Mucosa of rectum (tissue), 2 donors: Measurements from ENCODE around the gene IER2.

Source experiments
- H3K27ac ChIP-seq, 2 donors: one replicate each; pipeline ENCODE4 v1.7.0; 2013; ENCODE audit warnings: inconsistent platforms in 2 of 2, low read depth in 2 of 2, low read length in 2 of 2
- H3K27me3 ChIP-seq, 2 donors: one replicate each; pipeline ENCODE4 v1.7.0; 2013; ENCODE audit warnings: low read length in 2 of 2; ENCODE audit not compliant: control insufficient read depth in 2 of 2, insufficient read depth in 2 of 2
- H3K36me3 ChIP-seq, 2 donors: one replicate each; pipeline ENCODE4 v1.7.0; 2013; ENCODE audit warnings: low read length in 2 of 2; ENCODE audit not compliant: control insufficient read depth in 2 of 2, insufficient read depth in 2 of 2
- H3K4me1 ChIP-seq, 2 donors: one replicate each; pipeline ENCODE4 v1.7.0; 2013; ENCODE audit warnings: low read length in 2 of 2, mild to moderate bottlenecking in 1 of 2; ENCODE audit not compliant: control insufficient read depth in 2 of 2, insufficient read depth in 2 of 2
- H3K4me3 ChIP-seq, 2 donors: one replicate each; pipeline ENCODE4 v1.7.0; 2013; ENCODE audit warnings: low read length in 2 of 2
- H3K9ac ChIP-seq, 2 donors: one replicate each; pipeline ENCODE4 v1.7.0; 2013; ENCODE audit warnings: low read length in 2 of 2, low read depth in 1 of 2, mild to moderate bottlenecking in 1 of 2
- H3K9me3 ChIP-seq, 2 donors: one replicate each; pipeline ENCODE4 v1.7.0; 2013; ENCODE audit warnings: low read length in 2 of 2; ENCODE audit not compliant: control insufficient read depth in 2 of 2
- donor health status: healthy.
- donor health status: Normal muscosa, but diverticular disease.

IER2 gene

DNA sequence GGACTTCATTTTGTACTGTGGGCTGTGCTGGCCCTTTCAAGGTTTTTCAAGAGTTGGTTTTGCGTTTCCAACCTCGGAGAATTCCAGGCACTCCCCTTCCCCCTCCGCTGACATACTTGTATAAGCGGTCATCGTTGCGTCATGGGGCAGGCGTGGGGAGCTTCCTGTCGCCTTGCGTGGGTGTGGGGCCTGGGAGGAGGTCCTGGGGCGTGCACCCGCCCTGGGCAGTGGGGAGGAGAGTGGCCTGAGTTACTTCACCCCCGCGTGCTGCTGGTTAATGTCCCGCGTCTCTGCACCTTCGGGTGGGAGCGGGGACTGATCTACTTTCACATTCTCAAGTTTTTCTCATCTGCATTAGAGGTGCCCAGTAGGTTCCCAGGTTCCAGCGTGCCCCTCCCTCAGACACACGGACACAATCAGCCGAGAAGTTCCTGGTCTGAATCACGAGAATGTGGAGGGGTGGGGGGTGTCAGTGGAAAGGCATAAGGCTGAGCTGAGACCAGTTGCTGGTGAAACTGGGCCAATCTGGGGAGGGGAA lies 4.1 kb downstream of the IER2 start:
- H3K27me3 ChIP-seq: no peaks in the 10 kb centered on the region
- peak overlapping the region; percentile 94 to 98 for H3K27ac ChIP-seq
- H3K9ac ChIP-seq: peak overlapping the region; percentile 97 to 99
- H3K36me3 ChIP-seq: no peaks in the 10 kb centered on the region
- no peaks in the 10 kb centered on the region for H3K9me3 ChIP-seq
- H3K4me1 ChIP-seq: peaks cover 23% of the 10 kb centered on the region in 2 donors
- peak overlapping the region; percentile 74 to 97 for H3K4me3 ChIP-seq

DNA sequence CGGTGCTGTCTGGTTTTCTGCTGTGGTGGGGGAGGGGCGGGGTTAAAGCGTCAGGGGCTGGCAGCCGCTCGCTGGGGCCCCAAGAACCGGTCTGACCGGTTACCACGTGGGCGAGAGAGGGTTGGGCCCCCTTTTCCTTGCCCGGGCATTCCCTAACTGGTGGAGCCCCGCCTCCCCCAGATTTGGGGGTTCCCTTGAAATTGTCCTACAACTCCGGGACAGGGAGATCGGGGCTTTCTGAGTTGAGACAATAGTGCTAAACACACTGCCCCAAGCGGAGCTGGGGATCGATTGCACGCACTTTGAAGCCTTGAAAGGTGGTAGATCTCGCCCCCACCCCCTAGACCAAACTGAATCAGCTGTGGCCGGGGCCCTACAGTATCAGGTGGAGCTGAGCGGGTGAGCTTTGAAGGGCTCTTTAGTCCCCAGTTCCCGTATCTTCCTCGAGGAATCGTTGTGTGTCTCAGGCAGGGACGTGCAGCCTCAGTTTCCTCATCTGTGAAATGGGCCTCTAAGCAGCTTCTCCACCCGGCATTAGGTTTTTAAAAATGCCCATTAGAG lies 4.8 kb downstream of the IER2 start:
- no peaks in the 10 kb centered on the region for H3K27me3 ChIP-seq
- H3K36me3 ChIP-seq: no peaks in the 10 kb centered on the region
- no peaks in the 10 kb centered on the region for H3K9me3 ChIP-seq
- H3K4me3 ChIP-seq: peak overlapping the region; percentile 74 to 97
- peaks cover 18 to 19% of the 10 kb centered on the region in 2 donors for H3K4me1 ChIP-seq
- peak overlapping the region; percentile 97 to 99 for H3K9ac ChIP-seq
- H3K27ac ChIP-seq: peak overlapping the region; percentile 94 to 98

DNA sequence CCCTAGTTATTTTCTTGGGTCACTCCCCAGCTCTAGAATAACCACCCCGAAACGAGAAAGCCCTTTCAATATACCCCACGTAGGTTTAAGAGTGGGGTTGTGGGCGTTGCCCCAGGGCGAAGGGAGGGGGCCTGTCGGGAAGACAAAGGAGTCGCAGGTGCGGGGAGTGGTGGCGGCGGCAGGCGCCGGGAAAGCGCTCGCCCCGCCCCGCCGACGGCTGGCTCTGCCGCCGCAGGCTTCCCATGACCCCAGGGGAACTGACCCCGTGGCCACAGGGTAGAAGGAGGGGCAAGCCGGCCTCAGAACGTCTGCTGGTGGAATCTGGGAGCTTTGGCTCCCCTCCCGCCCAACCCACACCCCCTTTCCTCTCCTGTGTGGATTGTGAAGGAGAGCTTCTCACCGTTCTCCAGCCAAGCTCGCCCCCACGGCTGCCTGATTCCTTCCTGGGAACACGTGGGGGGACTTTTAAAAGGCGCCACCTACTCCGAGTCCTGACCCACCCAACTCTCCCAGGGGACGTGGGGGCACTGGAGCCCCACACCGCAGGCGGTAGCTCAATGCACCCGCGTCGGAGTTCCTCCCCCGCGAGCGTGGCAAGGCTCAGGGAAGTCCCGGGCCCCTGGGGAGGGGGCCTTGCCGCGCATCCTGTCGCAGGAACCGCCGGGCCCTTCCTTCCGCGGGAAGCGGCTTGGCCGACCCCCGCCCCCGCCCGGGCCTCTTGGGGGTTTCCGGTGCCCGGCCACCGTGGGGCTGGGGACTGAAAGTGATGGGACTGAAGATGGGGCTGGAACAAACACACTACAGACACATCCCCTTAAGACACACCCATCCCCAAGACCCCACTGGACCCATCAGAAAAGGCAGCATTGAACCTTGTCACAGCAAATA lies 5.5 kb downstream of the IER2 start:
- peak overlapping the region; percentile 74 to 97 for H3K4me3 ChIP-seq
- no peaks in the 10 kb centered on the region for H3K36me3 ChIP-seq
- H3K9ac ChIP-seq: peak overlapping the region; percentile 97 to 99
- H3K27ac ChIP-seq: peak overlapping the region; percentile 94 to 98
- H3K27me3 ChIP-seq: no peaks in the 10 kb centered on the region
- H3K4me1 ChIP-seq: peaks cover 18 to 19% of the 10 kb centered on the region in 2 donors
- no peaks in the 10 kb centered on the region for H3K9me3 ChIP-seq

DNA sequence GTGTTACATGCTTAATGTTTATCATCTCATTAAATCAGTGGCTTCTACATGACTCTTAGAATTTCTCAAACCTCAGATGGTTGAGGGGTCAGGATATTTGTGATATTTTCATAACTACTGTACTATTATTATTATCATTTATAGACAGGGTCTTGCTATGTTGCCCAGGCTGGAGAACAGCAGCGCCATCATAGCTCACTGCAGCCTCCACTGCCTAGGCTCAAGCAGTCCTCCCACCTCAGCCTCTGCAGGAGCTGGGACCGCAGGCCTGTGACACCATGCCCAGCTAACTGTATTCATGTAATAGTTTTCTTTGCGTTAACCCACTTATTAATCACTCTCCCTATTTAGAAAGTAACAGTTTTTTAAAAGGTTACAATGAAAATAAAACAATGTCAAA lies 9.5 kb downstream of the IER2 start:
- no peak overlapping the region for H3K4me3 ChIP-seq
- H3K9me3 ChIP-seq: no peaks in the 10 kb centered on the region
- no peaks in the 10 kb centered on the region for H3K36me3 ChIP-seq
- no peaks in the 10 kb centered on the region for H3K27me3 ChIP-seq
- no peak overlapping the region for H3K27ac ChIP-seq
- H3K4me1 ChIP-seq: peaks cover 44 to 47% of the 10 kb centered on the region in 2 donors
- H3K9ac ChIP-seq: no peak overlapping the region

DNA sequence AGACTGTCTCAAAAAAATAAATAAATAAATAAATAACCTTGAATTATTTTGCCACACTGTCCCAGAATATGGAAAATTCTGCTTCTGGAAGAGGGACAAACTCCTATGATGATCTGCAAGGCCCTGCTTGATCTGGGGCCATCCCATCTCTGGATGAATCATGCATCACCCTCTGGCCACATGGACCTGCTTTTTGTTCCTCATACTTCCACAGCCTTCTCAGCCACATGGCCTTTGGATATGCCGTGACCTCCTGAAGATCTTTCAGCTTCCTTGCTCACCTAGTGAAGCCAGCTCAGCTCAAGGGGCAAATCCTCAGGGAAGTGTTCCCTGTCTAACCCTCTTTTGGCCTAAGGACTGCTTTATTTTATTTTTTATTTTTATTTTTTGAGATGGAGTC lies 10.3 kb downstream of the IER2 start:
- Histone ChIP-seq H3K4me3 (no peak overlapping the region), H3K9me3 (no peaks in the 10 kb centered on the region), H3K27ac (no peak overlapping the region), H3K9ac (no peak overlapping the region), H3K4me1 (peaks cover 42 to 48% of the 10 kb centered on the region in 2 donors), H3K36me3 (no peaks in the 10 kb centered on the region), H3K27me3 (no peaks in the 10 kb centered on the region)

DNA sequence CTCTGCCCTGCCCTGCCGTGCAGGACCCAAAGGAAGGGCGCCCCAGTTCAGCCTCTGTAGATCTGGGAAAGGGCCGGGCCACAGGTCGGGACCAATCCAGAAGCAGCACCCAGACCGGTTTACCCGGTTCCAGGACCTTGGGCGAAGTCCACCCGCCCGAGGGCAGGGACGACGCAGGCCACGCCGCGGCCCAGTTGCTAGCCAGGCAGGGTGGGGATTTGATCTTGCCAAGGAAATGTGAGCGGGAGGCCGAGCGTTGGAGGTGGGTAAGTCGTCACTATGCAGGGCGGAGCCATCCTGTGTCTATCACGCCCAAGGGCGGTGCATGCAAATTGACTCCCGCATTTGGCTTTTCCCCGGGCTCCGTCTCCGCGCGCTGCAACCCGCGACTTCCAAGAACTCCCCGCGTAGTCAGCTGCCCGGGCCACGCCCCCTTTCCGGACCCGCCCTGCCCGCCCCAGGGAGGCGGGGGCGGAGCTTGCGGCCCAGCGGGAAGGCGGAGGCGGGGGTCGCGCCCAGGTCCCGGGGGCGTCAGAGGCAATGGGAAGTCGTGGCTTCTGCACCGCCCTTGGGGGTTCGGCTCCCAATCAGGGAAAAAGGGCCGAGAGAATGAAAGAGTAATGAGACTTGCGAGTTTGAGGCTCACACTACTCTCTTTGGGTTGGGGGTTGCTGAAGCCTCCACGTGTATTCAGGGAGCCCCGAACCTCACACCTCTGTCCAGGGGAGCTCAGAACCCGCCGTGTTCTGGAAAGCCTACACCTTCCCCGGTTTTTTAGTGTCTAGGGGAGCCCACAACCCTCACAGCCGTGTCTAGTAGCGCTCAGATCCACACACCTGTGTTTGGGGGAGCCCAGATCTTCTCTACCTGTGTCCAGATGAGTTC lies 12.8 kb downstream of the IER2 start:
- Histone ChIP-seq H3K9me3 (no peaks in the 10 kb centered on the region), H3K36me3 (no peaks in the 10 kb centered on the region), H3K4me3 (peak overlapping the region; percentile 57 to 76), H3K4me1 (peaks cover 45 to 49% of the 10 kb centered on the region in 2 donors), H3K9ac (peak overlapping the region; percentile 86 to 88), H3K27me3 (no peaks in the 10 kb centered on the region), H3K27ac (peak overlapping the region; percentile 98 to 99)

DNA sequence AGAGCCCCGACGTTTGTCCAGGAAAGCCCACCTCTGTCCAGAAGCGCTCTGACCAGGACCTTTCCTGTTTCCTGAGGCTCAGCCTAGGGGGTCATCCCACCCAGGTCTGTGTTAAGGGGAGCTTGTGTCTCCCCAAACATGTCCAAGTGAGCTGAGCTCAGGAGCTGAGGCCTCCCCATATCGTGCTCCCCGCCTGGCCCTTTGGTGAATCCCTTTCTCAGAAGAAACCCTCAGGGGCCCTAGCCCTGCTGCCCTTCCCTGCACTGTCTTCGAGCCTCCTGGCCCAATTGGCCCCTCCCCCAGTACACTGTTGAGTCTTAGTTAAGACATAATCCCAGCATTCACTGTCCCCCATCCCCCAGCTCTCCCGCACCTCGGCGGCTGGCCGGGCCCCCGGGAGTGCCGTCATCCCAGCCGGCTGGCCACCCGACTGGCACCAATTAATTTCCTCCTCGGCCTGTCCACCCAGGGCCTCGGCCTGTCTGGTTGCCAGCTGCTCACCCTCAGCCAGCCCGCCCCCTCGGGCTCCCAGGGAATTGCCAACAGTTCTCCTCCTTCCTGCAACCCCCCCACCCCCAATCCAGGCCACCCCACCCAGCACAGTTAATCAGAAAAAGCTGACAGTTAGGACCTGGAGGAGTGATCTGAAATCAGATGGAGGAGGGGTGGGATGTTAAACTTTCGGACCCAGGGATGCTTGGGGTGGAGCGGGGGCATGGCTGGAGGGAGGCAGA lies 13.6 kb downstream of the IER2 start:
- Histone ChIP-seq H3K4me1 (peaks cover 52 to 56% of the 10 kb centered on the region in 2 donors), H3K36me3 (no peaks in the 10 kb centered on the region), H3K27me3 (no peaks in the 10 kb centered on the region), H3K4me3 (peak overlapping the region; percentile 57 to 76), H3K27ac (peak overlapping the region; percentile 98 to 99), H3K9ac (peak overlapping the region; percentile 86 to 88), H3K9me3 (no peaks in the 10 kb centered on the region)

DNA sequence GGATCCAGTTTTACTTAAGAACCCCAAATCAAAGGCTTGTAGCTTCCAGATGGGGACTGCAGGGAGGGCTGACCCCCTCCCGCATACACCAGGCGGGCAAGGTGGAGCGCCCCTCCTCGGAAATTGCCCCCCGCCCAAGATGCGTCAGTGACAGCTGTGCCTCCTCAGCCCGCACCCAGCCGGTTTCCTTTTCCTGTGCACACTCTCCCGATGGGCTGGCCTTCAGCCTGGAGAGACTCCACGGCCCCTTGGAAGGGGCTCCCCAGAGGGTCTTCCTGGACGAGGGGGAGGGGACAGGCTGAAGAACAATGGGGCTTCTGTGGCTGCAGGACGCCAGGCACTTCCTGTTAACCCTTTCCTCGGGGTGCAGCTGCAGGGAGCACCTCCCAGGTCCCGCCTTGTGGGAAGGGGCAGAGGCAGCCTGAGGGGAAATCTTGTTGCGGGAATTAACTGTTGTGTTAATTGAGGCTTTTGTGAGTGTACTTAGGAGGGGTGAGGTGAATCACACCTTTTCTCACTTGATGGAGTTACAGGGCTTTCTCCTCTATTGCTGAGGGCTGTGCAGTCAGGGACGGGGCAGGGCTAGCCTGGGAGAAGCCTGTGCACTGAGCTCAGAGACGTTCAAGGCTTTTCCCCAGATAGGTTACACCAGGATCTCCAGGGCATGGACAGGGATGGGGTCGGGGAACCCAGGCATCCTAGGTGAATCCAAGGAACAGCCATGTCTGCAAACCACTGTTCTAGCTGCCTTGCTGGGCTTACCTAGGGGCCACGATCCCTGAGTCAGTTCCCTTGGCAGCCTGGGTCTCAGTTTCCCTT lies 14.3 kb downstream of the IER2 start:
- H3K4me1 ChIP-seq: peaks cover 54 to 59% of the 10 kb centered on the region in 2 donors

More for the DNA sequence above, 14.3 kb downstream of the IER2 start:
- Histone ChIP-seq H3K36me3 (no peaks in the 10 kb centered on the region), H3K27me3 (no peaks in the 10 kb centered on the region), H3K9ac (peak overlapping the region; percentile 86 to 88), H3K27ac (peak overlapping the region; percentile 98 to 99), H3K4me3 (peak overlapping the region; percentile 57 to 62), H3K9me3 (no peaks in the 10 kb centered on the region)
